Measurements from ENCODE around the gene TSEN34.

Gene TSEN34

GRCh38 chr19:54152878-54153524 is 38.1 kb upstream of the TSEN34 start:
- no peaks in the 10 kb centered on the region for H3K9me3 ChIP-seq (ENCODE audit: control insufficient read depth, insufficient read depth, low read length)
- no peak overlapping the region for H3K27ac ChIP-seq (ENCODE audit: low read depth, low read length)
- no peaks in the 10 kb centered on the region for H3K27me3 ChIP-seq (ENCODE audit: control insufficient read depth, low read length)
- no peaks in the 10 kb centered on the region for H3K9me2 ChIP-seq (replicated peaks; ENCODE audit: control insufficient read depth, low read length)
- TF ChIP-seq CTCF (IDR thresholded peaks at IDR 0.05; ENCODE audit: low read depth, low read length, poor library complexity, severe bottlenecking), result no peak
- H3K4me2 ChIP-seq (ENCODE audit: low read length), result no peak overlapping the region
- H3F3A ChIP-seq (ENCODE audit: control insufficient read depth, insufficient read depth), result no peaks in the 10 kb centered on the region; the same call in none of the 2 replicates
- H4K20me1 ChIP-seq (ENCODE audit: control insufficient read depth, insufficient read depth, low read depth, low read length), result no peaks in the 10 kb centered on the region
- peaks cover under 1% of the 10 kb centered on the region for H3K4me1 ChIP-seq (ENCODE audit: control insufficient read depth, low read length)
- H3K4me3 ChIP-seq (ENCODE audit: low read length), result no peak overlapping the region
- peaks cover under 1% of the 10 kb centered on the region; the same call in 1 of the 2 replicates for H3K79me2 ChIP-seq (ENCODE audit: control insufficient read depth, low read length)
- H3K36me3 ChIP-seq (ENCODE audit: control insufficient read depth, low read length), result peaks cover 89% of the 10 kb centered on the region

- Histone ChIP-seq H3K27me3 (ENCODE audit: control insufficient read depth, low read length) (no peaks in the 10 kb centered on the region), H3K4me1 (ENCODE audit: control insufficient read depth, low read length) (peaks cover 9% of the 10 kb centered on the region), H3K79me2 (ENCODE audit: control insufficient read depth, low read length) (peaks cover 9% of the 10 kb centered on the region), H4K20me1 (ENCODE audit: control insufficient read depth, insufficient read depth, low read depth, low read length) (no peaks in the 10 kb centered on the region), H3K9me3 (ENCODE audit: control insufficient read depth, insufficient read depth, low read length) (no peaks in the 10 kb centered on the region), H3K9me2 (replicated peaks; ENCODE audit: control insufficient read depth, low read length) (no peaks in the 10 kb centered on the region), H3K36me3 (ENCODE audit: control insufficient read depth, low read length) (peaks cover 84% of the 10 kb centered on the region), H3K4me3 (ENCODE audit: low read length) (no peak overlapping the region), H3K27ac (ENCODE audit: low read depth, low read length) (no peak overlapping the region), H3K4me2 (ENCODE audit: low read length) (no peak overlapping the region), H3F3A (ENCODE audit: control insufficient read depth, insufficient read depth) (peaks cover 3% of the 10 kb centered on the region)
- TF ChIP-seq CTCF (IDR thresholded peaks at IDR 0.05; ENCODE audit: low read depth, low read length, poor library complexity, severe bottlenecking) (no peak), EZH2phosphoT487 (IDR thresholded peaks at IDR 0.05; ENCODE audit: borderline replicate concordance, low read length) (no peak)
Observed at GRCh38 chr19:54153731-54154326, 37.3 kb upstream of the TSEN34 start.

GRCh38 chr19:54154603-54155345 is 36.3 kb upstream of the TSEN34 start:
- H3K4me3 ChIP-seq (ENCODE audit: low read length), result no peak overlapping the region
- no peaks in the 10 kb centered on the region for H3K9me3 ChIP-seq (ENCODE audit: control insufficient read depth, insufficient read depth, low read length)
- H3K79me2 ChIP-seq (ENCODE audit: control insufficient read depth, low read length), result peaks cover 13% of the 10 kb centered on the region
- peaks cover 12% of the 10 kb centered on the region for H3K4me1 ChIP-seq (ENCODE audit: control insufficient read depth, low read length)
- peaks cover 3% of the 10 kb centered on the region for H3F3A ChIP-seq (ENCODE audit: control insufficient read depth, insufficient read depth)
- TF ChIP-seq CTCF (IDR thresholded peaks at IDR 0.05; ENCODE audit: low read depth, low read length, poor library complexity, severe bottlenecking) (no peak), EZH2phosphoT487 (IDR thresholded peaks at IDR 0.05; ENCODE audit: borderline replicate concordance, low read length) (no peak)
- H3K9me2 ChIP-seq (replicated peaks; ENCODE audit: control insufficient read depth, low read length), result no peaks in the 10 kb centered on the region
- no peaks in the 10 kb centered on the region for H3K27me3 ChIP-seq (ENCODE audit: control insufficient read depth, low read length)
- no peak overlapping the region for H3K4me2 ChIP-seq (ENCODE audit: low read length)
- no peaks in the 10 kb centered on the region for H4K20me1 ChIP-seq (ENCODE audit: control insufficient read depth, insufficient read depth, low read depth, low read length)
- H3K36me3 ChIP-seq (ENCODE audit: control insufficient read depth, low read length), result peaks cover 75% of the 10 kb centered on the region
- H3K27ac ChIP-seq (ENCODE audit: low read depth, low read length), result no peak overlapping the region
